NCI-H69 (cell line): ENCODE data around the gene MS4A15.
"Not testable (repeated sequence)": the region's sequence is repeated elsewhere in the genome, so short reads cannot be mapped to it uniquely, and the experiment has no call there.

Experiments
- DNase-seq: peaks from one replicate; lab custom pipeline; 2025; lab: John Stamatoyannopoulos, UW

The MS4A15 gene, protein sequence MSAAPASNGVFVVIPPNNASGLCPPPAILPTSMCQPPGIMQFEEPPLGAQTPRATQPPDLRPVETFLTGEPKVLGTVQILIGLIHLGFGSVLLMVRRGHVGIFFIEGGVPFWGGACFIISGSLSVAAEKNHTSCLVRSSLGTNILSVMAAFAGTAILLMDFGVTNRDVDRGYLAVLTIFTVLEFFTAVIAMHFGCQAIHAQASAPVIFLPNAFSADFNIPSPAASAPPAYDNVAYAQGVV

DNA sequence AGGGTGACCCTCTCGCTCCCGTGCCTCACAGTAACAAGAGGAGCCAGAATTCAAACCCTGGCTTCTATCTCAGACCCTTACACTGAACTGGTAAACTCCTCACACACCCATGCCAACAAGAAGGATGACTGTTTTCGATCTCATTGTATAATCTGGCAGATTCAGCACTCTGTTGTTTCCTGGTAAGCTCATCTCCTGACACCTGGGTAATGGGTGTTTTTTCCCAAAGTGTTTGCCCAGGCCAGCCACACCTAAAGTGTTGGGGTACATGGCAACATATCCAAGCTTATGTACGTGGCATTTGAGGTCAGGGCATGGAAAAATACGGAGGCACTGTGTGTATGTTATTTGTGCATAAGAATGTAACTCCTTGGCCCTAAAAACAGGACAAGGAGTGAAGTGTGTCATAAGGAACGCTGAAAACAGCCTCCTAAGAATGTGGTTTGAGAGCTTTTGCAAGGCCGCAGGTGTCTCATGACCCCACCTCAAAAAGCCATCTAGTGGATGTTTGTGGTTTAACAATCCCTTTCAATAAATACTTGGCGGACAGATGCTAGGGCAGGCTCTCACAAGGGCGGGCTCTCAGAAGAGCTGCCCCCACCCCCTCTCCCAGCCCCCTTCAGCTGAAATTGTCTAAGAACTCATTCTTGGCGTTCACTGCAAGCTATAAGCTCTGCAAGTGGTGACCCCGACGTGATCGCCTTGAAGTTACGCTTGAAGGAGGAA is at the start of gene MS4A15:
TSS of gene MS4A15 (plus strand) at position 561 of the 726 bp plus-strand sequence. CDS start 6,867 bp downstream, outside the sequence.
- peak; percentile 48 for DNase-seq

DNA sequence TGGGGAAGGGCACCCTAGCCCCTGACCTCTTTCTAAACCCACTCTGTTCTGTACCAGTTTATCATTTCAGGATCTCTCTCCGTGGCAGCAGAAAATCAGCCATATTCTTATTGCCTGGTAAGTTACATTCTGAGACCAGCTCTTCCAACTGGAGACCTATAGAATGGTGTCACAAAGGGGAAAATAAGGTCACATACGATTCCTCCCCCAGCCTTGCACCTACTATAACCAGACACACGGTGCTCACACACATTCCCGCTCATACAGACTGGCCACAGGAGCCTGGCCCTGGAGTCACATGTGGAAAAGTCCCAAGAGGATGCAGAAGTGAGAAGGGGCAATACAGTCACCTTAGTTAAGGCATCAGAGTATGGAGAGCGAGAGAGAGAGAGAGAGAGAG is 49.7 kb upstream of the MS4A15 start:
- DNase-seq: no peak

DNA sequence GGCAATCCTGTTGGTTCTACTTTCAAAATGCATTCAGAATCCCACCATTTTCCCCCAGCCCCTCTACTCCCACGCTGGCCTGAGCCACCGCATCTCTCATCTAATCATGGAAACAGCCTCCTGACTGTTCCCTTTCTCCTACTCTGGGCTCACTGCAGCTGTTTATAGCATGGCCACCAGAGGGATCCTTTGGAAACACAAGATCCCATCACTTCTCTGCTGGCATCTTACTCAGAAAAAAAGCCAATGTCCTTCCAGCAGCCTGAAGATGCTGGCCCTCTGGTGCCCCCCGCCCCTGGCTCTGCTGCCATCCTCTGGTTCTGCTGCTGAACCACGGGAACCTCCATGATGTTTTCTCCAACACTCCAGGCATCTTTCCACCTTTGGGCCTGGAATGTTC is 46.2 kb upstream of the MS4A15 start:
- DNase-seq: peak; percentile 10

DNA sequence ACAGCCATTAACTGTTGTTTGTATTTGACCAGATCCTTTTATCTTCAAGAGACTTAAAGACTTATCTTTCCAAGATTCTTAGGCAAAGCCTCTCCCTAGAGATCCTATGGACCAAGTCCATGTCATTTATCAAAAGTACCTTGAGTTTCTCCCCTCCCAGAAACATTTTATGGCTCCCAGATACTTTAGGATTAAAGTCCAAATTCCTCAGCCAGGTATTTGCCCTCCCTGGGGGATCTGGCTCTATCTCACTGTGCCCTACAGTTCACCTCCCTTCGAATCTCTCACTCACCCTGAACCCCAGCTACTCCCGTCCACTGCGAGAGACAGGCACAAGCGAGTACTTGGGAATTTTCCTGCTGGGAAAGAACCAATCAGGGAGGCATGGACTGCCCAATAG is 45.4 kb upstream of the MS4A15 start:
- no peak for DNase-seq

DNA sequence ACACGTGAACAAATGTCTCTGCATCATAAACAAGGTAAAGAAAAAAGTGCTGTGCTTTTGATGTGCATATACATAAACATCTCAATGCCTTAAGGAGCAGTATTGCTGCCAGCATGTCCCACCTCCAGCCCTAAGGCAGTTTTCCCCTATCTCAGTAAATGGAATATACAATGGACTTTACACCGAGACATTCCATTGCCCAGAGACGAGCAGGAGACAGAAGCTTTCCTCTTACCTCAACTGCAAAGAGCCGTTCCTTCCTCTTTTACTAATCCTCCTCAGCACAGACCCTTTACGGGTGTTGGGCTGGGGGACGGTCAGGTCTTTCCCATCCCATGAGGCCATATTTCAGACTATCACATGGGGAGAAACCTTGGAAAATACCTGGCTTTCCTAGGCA is 43.2 kb upstream of the MS4A15 start:
- DNase-seq: not testable (repeated sequence)

DNA sequence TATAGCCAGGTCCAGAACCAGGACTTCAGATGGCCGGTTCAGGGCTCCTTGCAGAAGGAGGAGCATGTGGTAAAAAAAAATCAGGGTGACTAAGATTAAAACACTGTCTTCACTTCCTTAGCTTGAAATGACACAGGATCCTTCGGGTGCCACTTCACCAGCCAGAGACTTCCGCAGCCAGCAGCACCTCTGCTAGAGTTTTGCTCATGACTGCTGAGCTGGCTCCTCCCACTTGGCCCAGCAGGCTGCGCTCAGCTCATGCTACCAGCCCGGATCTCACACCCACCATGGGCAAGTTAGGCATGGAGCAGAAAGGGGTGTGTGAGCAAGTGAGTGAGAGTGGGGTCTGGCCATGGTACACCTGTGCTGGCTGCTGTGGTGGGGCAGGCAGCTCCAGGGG is 38.7 kb upstream of the MS4A15 start:
- DNase-seq: no peak

DNA sequence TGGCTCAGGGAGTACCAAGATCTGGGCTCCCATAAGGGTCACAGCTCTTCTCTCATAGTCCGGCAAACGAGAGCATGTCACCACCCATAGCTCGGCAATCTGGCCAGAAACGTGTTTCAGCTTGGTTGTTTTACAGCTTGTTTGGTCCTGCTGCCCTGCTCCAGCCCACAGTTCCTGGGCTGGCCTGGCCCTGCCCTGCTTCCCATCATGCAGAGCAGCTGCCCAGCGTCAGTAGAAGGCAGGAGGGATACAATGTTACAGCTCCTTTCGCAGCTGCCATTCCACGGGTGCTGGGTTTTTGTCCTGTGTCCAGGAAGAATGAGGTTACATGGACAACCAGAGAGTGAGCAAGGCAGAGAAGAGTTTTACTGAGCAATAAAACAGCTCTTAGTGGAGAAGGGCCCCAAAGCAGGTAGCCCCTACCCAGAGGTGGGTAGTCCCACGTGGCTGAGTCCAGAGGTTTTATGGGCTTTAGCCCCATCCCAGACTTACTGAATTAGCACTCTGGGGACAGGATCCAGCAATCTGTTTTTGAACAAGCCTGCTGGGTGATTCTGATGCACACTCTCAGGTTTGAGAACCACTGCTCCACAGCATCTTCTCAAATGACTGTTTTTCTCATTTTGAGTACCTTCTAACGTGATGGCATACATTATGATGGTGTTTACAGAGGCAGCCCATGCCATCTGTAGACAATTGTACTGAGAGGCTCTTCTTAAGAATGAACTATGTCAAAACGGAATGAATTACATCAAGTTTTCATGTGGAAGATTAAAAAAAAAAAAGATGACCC is 37.9 kb upstream of the MS4A15 start:
- DNase-seq: no peak

DNA sequence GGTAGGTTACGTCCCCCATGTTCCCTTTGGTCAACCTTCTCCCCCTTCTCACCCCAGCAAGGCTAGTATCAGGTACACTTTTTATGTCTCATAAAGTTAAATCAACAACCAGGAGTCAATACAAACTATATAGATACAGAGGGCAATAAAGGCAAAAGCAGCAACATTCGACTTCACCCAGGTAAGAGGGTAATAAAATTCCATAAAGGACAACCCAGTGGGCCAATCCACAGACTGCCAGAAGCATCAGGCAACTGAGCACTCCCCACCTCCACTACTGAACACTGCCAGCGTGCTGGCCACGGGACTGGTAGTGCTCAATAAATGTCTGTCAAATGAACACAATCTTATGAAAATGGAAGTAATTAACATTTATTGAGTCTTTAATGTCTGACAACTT is 37.3 kb upstream of the MS4A15 start:
- no peak for DNase-seq

DNA sequence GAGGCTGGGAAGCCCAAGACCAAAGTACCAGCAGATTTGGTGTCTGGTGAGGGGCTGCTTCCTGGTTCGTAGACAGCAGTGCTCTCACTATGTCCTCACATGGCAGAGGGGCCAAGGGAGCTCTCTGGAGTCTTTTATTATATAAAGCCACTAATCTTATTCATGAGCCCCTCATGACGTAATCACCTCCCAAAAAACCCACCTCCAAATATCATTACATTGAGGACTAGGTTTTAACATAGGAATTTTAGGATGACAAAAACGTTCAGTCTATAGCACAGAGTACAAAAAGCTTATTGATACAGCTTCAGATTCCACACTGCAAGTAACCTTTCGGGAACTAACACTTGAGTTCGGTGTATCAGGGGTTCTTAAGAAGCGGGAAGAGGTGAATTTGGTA is 36.2 kb upstream of the MS4A15 start:
- DNase-seq: no peak

DNA sequence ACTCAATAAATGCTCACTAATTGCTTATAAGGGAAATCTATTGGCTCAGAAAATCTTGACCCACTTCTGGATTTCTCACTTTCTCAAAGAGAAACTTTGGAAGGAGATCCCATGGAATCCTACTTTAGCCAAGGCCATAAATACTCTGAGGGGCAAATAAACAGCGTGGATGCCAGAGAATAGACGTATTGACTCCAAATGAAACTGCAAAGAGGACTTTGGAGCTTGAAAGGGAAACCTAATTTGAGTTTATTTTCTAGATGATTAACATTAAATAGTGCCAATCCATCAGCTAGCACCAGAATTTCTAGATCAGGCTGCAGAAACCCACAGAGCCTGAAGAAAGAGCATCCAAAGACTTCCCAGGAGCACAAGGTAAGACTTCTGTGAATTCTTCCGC is 32.2 kb upstream of the MS4A15 start, which contains the start of gene MS4A18:
TSS of gene MS4A18 (plus strand) at position 301 of the 400 bp plus-strand sequence.
- DNase-seq: no peak

DNA sequence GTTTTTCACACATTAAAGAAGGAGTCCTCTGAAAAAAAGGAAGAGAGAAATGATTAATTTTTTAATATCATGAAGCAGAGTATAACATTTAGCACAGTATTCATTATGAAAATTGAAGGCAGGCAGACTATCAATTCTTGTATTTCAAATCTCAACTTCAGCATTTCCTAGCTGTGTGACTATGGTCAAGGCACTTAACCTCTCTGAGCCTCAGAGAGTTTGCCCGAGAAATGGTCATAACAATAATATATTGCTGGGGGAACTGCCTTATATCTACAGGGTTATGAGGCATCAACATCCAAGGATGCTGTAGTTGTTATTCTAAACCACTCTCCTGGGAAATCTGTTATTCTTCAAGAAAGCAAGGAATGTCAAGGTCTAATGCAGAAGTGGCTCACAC is 31.1 kb upstream of the MS4A15 start:
- DNase-seq: no peak

DNA sequence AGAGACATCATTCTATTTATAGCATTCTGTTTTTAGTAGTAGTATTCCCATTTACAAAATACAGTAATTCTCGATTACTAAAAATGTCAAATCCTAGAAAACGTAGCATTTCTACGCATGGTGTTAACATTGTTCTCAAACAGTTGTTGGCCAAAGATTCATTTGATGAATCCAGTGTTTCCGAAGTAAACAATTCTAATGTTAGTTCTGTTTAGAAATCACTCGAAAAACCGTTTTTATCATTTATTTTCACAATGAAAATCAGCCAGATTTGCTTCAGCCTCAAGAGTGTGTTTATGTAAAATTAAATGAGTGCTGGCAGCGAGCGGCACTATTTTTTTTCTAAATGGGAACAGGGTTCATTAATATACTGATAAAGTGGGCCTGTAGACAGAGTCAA is 25.1 kb upstream of the MS4A15 start:
- no peak for DNase-seq

DNA sequence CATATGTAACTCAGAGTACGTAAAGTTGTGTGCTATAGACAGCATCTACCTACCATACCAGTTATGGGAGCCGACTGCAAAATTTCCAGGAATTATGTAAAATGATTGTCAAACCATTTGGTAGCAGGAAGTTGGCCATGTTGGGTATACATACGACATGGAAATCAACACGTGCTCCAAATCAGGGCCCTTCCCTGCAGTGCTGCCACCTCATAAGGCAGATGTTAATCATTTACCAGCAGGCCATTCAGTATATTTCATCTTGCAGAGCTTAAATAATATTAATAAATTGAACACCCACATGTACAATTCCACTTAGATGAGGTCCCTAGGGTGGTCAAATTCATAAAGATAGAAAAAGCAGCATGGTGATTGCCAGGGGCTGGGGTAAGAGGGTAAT is 22.4 kb upstream of the MS4A15 start:
- no peak for DNase-seq

DNA sequence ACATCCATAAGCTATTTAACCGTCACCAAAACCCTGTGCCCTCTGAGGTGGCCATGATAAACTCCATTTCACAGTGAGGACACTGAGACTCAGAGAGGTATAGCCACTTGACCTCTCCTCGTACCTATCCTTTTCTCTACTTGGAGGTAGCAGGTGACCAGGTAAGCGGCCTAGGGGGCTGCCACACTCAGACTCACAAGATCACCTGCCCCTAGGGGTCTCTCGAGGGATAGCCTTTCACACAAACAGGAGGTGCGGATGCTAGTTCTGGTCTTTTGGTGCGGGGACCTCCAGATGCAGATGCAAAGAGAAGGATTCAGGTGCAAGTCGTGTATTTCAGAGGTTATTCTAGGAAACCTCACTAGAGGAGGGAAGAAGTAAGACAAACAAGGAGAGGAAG is 17.6 kb upstream of the MS4A15 start:
- DNase-seq: no peak

DNA sequence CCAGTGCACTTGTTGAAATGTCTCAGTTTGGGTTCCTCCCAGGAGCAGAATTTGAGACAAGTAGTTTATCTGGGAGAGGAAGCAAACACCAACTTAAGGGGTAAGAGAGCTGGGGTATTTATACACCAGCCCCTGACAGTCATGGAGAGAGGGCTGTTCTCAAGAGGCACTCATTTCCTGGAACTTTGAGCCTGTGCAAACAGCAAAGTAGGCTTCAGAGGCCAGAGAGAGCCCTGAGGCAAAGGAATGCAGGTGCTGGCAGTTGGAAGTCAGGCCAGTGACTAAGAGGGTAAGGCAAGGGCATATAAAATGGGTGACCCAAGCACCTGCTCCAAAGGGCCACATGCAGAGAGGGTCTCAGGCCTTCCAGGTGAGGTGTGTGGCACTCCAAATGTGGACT is 16.1 kb upstream of the MS4A15 start:
- DNase-seq: peak; percentile 29

DNA sequence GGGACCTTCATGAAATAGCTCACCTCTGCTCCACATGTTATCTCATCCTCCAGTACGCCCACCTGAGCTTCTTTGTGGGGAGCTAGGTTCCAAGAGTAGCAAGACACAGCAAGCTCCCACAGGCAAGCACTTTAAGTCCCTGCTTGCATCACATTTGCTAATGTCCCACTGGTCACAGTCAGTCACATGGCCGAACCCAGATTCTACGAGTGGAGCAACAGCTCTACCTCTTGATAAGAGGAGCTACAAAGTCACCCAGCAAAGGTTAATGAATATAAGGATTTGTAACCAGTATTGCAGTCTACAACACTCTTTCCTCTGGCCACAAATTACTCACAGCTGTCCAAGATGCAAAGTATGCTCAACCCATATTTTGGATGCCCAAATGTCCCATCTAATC is 15.2 kb upstream of the MS4A15 start:
- no peak for DNase-seq

DNA sequence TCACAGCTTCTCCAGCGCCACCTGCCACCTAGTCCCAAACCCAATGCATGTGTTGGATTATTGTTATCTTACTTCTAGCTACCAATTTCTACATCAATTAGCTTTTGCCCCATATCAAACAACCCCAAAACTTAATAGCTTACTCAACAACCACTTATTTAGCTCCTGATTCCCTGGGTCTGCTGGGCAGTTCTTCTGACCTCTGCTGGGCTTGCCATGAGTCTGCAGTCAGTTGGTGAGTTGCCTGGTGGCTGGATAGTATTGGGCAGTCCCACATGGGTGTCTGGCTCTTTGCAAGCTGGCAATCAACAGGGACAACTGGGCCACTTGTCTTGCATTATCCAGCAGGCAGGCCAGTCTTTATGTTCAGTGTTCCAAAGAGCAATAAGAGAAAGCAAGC is 13.6 kb upstream of the MS4A15 start:
- no peak for DNase-seq

DNA sequence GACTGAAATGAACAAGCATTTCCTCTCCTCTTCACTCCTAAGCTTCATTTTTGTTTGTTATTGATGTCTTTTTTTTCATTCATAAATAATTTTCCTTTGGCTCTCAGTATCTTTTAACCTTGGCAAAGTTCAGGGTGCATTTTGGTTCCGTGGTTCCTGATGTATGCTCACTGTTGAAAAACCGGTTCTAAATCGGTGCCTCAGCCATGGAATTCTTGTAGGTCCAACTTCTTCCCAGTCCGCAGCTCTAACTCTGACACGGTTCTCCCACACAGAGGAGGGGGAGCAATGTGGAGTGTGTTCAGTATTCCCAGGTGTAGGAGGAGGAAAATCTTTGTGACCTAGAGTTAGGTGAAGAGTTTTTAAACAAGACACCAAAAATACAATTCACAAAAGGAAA is 12.6 kb upstream of the MS4A15 start:
- no peak for DNase-seq

DNA sequence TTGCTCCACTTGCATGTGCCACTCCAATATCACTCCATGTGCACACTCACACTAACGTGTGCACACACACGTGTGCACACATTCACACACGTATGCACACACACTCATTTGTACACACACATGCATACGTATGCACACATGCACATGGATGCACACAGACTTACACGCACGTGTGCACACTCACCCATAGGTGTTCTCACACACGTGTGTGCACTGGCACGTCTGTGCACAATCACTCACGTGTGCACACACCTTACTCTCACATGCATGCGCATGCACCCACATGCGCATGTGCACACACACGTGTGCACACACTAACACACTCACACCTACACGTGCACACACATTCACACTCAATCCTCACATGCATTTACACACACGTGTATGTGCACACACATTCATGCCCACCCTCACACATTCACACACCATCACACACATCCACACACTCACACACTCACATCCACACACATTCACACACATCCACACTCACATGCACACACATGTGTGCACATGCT is 9.3 kb upstream of the MS4A15 start:
- DNase-seq: no peak

DNA sequence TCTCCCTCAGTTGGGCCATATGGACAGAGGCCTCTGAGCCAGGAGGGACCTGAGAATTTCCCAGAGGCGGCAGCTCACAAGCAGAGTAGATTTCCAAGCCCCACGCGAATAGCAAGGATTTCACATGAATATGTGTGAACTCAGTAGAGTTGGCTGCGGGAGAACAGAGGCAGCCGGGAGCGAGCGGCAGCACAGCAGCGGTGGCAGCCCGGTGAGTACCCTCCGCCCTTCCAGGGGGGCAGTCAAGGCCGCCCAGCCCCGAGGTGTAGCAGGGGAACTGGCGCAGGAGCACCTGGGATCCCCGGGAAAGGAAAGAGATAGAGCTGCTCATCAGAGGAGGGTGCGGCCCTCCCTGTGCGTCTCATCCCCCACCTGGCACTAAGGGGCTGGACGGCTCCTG is 8.4 kb upstream of the MS4A15 start:
- no peak for DNase-seq

DNA sequence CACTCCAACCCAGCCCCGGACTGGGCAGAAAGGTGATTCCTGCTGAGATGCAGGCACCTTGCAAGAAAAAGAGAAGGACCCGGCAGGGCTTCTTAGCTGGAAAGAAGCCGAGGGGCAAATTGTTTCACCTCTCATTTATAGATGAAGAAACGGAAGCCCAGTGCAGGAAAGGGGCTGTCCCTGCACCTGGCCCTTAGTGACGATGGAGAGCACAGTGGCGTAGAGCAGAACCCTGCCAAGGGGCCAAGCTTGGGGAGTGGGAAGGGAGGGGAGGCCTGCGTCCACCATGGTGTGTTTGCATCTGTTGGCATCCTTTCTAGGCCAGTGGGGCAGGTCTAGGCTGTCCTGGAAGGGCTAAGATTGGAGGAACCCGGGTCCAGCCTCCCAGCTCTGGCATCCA is 7.8 kb upstream of the MS4A15 start:
- DNase-seq: no peak

DNA sequence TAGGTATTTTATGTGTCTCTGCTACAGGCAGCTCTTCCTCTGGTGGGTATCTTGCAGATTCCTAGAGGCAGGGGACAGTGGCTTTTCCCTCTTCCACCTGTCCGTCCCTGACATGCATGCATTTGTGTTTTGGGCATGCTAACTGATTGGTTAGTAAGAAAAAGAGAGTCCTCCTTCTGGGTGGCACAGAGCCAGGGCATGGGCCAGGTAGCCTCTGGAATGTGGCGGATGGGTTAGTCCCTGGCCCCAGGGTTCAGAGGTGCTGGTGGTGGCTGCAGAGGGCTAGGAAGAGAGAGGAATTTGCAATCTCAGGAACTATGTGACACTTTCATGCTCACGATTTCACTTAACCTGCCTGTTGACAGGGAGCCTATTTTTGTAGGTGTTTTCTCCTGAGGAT is 5.8 kb upstream of the MS4A15 start:
- no peak for DNase-seq

DNA sequence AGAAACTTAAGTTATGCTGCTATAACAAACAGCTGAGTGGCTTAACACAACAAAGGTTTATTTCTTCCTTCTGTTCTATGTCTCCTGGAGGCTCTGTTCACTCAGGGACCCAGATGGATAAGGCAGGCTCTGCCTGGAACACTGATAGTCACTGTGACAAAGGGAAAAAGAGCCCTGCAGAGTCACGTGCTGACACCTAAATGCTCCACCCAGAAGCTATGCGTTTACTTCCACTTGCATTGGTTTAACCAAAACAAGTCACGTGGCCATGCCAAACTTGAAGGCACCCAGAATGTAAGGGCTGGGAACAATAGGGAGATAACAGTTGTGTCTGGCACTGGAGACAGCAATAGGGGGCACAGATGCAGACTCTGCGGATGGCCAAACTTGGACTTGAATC is 3.4 kb upstream of the MS4A15 start:
- peak; percentile 29 for DNase-seq
